SIG-M5 (cell line): ENCODE data around the gene TSEN34.
"Not testable (repeated sequence)": the region's sequence is repeated elsewhere in the genome, so short reads cannot be mapped to it uniquely, and the experiment has no call there.

Experiments used
- DNase-seq: peaks from one replicate; lab custom pipeline; 2025; lab: John Stamatoyannopoulos, UW

The TSEN34 gene

DNA sequence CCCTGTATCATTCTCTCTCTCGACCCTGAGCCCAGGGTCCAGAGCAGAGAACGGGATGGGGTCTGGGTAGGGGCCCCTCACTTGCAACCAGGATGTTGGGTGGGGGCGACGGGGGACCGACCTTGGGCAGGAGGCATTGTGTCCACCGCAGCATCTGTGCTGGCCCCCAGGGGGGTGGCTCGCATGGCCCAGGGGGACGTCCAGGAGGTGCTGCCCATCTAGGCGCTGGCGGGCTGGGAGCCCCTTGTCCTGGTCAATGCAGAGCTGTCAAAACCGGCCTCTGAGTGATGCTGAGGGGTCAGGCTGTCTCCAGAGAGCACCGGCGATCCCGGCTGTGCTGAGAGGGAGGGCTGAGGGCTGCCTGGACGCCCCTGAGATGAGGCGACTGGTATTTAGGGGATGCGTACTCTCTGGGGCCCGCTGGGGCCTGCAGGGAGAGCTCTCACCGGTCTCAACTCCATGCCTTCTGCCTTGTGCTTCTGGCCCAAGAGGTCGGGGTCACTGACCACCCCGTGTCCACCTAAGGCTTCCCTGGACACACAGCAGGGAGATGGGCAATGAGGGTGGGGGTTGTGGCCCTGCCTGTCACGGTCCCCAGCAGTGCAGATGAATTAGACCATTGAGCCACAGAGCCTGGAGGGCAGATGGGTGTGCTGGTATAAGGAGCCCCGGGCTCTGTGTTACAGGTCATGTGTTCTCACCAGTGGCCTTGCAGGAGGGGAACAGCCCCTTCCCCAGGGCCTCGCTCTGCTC is 18.1 kb downstream of the TSEN34 start:
- no peak for DNase-seq

DNA sequence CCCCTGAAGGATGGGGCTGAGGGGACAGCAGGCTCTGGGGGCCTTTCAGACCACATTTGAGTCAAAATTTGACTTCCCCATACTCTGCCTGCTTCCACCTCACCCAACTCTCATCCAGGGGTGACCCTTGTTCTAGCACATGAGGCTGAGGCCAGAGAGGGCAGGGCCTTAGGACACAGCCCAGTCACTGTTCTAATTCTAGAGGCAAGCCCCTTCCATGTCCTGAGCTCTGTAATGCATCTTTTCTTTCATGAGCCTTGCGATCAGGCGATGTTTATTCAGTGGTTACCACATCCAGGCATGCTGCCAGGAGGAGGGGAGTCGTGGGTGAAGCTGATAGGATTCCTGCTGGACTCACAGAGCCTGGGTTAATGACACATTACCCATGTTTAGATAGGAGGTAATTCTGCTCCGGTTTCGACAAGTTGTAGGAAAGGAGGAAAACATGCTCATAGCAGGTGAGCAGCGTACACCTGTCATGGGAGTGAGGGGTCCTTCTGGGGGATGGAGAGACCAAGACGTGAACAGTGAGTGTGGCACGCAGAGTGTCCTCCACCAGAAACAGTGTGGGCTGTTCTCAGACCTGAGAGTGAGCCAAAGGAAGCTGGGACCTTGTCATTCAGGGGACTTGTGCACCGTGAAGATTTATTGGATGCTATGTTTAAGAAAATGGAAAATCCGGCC is 18.8 kb downstream of the TSEN34 start:
- DNase-seq = no peak

DNA sequence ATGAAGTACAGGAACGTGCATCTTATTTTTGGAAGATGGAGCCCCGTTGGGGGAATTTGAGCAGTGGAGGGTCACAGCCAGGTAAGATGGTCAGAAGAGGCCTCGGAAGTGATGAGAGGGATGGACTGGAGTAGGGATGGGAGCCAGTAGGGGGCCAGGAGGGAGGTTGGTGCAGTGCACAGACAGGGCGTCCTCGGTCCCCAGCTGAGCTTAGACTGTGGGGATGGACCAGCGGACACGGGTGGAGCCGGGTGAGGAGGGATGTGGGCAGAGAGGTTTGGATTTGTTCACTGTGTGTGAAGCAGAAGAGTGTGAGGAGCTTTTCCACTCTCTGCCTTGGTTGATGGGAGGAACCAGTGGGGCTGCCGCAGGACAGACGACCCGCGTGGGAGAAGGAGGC is 20.1 kb downstream of the TSEN34 start:
- no peak for DNase-seq

DNA sequence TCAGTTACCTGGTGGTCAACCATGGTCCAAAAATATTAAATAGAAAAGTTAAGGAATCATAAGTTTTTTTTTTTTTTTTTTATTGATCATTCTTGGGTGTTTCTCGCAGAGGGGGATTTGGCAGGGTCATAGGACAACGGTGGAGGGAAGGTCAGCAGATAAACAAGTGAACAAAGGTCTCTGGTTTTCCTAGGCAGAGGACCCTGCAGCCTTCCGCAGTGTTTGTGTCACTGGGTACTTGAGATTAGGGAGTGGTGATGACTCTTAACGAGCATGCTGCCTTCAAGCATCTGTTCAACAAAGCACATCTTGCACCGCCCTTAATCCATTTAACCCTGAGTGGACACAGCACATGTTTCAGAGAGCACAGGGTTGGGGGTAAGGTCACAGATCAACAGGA is 23.1 kb downstream of the TSEN34 start:
- DNase-seq = not testable (repeated sequence)

DNA sequence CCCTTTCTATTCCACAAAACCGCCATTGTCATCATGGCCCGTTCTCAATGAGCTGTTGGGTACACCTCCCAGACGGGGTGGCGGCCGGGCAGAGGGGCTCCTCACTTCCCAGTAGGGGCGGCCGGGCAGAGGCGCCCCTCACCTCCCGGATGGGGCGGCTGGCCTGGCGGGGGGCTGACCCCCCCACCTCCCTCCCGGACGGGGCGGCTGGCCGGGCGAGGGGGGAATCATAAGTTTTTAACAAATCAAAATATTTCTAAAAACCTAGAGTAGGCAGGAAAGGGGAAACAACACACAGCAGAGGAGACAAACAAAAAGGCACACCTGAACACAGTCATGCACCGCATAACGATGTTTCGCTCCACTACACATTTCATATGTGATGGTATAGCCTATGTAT is 23.6 kb downstream of the TSEN34 start:
- not testable (repeated sequence) for DNase-seq

DNA sequence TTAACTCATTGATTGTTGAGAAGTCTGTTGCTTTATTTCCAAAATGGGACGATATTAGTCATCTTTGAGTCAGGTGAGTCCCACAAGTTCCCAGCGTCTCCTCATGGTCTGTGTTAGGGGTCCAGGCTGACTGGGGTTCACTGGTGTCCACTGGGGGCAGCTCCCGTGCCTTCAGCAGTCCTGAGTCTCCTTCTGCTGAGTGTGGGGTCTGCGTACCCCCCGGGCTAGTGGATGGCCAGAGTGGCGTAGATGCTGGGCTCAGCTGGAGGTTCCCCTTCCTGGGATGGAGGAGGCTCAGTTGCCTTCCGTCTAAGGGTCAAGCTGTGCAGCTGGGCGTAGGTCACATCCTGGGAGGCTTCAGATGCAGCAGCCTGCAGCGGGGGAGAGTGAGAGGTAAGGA is 25.8 kb downstream of the TSEN34 start:
- no peak for DNase-seq

DNA sequence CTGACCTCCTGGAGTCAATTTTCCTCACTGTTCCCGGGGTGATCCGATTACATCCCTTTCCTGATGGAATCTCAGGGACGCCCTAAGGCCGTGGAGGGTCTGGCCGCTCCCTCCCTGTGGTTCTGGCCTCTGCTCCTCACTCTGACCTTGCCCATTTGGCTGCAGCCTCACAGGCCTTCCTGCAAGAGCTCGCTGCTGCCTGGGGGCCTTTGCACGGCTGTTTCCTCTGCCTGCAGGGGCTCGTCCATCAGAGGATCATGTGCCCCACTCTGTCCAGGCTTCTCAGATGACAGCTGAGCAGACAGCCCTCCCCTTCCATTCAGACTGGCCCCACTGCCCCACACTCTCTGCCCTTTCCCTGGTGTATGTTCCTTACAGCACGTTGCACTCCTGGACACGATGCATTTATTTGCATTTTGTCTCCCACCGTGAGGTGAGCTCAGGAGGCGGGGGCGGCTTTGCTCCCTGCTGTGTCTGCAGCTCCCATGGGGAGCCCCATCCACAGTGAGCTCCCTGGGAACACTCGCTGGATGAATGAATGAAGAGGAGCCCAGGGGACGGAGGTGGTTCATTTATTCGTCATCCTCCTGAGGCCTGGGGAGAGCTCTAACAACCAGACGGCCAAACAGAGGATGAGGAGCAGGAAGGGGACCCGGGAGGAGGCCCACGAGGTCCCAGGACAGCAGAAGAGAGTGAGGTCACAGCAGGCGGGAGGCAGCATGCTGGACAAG is 26.6 kb downstream of the TSEN34 start:
- DNase-seq = not testable (repeated sequence)

DNA sequence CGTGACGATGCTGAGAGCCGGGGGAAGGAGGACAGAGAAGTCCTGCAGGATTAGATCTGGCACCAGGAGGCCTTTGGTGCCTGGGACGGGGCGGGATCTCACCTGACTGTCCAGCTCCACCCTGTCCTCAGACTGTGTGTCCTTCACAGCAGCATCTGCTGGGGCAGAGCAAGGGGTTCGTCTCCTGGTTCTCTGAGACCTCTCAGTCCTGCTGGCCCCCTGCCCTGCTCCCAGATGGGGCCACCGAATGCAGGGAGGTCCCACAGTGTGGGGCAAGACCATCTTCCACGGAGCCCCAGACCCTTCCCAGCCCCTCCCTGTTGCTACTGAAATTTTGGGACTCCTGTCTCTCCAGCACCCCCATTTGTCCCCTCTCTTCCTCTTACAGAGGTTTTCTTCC is 27.2 kb downstream of the TSEN34 start:
- DNase-seq = no peak

DNA sequence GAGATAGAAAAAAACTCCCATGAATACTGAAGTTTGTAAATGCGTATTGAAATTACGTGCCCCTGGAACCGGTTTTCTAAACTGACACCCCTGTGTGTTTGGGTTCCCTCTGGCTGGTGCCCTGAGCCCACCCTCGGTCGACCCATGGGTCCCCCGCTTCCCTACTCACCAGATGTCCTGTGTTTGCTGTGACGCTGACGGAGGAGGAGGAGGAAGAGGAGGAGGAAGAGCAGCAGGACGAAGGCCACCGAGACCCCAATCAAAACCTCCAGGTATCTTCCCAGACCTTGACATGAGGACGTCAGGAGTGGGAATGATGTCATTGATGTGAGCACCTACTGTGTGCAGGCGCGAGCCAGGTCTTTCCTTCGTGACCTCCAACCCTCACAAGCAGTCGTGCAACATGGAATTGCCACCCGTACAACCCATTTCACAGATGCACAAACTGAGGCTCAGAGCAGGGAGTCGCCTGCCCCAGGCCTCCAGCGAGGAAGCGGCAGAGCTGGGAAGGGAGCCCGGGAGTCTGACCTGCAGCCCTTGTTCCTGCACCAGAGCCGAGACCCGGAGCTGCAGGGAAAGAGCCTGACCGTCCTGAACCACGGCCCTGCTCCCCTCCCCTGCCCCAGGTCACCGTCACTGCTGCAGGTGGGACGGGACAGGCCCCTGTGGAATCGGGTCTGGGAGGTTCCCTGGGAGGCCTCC is 28.0 kb downstream of the TSEN34 start:
- no peak for DNase-seq

DNA sequence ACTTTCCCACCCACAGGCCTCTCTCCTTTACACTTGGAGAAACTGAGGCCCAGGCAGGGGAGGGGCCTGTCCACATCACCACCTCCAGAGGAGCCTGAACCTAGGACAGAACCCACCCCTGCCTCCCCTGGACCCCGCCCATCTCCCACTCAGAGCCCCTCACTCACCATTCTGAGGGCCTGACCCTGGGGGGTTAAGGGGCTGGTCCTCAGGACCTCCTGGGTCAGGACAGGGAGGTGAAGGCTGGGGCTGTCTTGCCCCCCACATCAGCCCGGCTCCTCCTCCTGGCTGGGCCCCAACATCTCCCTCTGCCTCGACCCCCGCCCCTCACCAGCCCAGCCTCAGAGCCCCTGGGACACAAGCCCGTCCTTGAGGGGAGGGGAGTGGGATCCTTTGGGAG is 28.6 kb downstream of the TSEN34 start:
- DNase-seq = not testable (repeated sequence)

DNA sequence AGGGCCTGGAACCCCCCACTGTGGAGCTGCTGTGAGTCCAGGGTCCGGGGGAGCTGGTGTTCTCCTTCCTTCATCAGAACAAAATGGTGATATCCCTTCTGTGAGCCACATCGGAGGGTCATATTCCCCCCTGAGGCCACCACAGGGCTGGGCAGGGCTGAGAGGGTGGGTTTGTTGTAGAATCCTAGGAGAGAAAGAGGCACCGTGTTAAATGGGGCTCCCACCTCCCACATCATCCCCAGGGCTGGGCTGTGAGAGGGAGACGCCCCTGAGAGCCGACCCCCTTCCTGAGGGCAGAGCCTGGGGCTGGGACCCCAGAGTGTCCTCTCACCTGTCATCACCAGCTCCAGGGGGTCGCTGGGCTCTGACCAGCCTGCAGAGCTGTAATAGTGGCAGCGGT is 30.8 kb downstream of the TSEN34 start:
- DNase-seq = not testable (repeated sequence)

DNA sequence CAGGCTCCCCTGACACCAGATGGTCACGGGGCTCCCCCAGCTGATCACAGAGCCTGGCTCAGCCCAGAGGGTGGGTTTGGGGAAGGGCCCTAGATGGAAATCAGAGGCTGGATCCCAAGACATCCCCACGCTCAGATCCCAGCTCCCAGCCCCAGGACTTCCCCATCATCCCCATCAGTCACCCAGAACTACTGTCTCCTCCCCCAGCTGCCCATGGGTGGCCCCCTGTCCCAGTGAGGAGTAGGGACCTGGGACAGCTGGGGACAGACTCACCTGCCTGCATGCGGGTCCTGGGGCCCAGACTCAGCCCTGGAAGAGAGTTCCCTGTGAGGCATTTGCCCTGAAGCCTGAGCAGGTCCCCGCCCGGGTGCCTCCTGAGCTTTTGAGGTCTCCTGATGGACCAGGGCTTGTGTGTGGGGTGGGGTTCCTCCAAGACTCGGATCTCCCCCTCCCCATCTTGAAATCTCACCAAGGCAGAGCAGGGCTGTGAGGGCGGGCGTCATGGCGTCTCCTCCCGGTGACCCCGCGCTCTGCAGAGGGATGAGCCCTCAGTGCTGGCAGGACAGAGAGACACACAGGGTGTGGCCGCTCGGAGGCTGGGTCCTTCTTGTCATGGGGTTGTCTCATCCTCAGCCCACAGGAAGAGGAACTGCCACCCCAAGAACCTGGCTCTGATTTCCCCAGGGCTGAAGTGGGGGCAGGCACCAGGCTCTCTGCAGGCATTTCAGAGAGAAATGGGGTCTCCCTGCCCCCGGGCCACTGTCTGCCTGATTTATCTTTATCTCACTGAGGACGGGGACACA is 31.6 kb downstream of the TSEN34 start, which contains the start of gene LILRB3:
TSS of gene LILRB3 (minus strand) at position 534 of the 803 bp plus-strand sequence. CDS start at position 503, 31 bp downstream.
- not testable (repeated sequence) for DNase-seq

DNA sequence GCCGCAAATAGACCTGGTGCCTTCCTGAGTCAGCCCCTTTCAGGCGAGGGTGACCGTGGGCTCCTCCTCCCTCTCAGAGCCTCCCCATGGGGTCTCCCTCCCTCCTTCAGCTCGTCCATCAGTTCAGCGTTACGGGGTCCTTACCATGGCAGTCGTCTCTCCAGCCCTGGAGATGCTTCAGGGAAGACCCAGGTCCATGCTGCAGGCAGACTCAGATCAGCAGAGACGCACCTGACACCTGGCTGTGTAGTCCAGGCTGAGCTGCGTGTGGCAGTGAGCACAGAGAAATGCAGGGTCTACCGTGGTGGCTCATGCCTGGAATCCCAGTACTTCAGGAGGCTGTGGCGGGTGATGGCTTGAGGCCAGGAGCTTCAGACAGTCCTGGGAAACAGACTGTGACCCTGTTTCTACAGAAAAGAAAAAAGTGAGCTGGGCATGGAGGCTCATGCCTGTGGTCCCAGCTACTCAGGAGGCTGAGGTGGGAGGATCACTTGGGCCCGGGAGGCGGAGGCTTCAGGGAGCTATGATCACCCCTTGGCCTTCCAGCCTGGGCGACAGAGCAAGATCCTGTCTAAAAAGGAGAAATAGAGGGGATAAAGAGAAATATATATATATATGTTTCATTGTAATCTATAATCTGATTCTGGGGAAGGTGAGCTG is 32.3 kb downstream of the TSEN34 start:
- not testable (repeated sequence) for DNase-seq

DNA sequence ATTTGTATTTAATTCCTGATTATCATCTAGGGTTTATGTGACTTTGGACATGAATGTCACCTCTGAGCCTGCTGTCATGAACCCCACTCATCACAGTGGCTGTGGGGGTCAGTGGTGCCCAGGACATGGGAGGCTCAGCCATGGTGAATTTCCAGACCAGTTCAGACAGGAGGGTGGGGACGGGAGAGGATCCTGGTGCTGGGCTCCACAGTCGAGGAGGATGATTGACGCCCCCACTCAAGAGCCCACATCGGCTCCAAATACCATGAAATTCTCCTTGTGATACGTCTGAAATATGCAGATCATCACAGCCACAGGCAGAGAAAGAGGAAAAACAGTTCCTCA is 32.8 kb downstream of the TSEN34 start:
- not testable (repeated sequence) for DNase-seq

DNA sequence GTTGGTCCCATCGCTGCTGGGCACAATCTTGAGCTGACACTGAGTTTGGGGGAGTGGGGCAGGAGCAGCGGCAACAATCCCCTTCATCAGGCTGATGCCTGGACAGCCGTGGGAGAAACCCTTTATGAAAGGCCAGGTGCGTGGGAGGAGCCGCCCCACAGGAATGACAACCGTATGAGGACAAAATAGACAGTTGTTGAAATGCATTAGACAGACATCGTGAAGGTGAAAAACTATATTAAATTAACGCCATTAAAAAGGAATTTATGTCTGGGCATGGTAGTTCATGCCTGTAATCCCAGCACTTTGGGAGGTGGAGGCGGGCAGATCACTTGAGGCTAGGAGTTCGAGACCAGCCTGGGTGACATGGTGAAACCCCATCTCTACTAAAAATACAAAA is 33.5 kb downstream of the TSEN34 start:
- DNase-seq = not testable (repeated sequence)

DNA sequence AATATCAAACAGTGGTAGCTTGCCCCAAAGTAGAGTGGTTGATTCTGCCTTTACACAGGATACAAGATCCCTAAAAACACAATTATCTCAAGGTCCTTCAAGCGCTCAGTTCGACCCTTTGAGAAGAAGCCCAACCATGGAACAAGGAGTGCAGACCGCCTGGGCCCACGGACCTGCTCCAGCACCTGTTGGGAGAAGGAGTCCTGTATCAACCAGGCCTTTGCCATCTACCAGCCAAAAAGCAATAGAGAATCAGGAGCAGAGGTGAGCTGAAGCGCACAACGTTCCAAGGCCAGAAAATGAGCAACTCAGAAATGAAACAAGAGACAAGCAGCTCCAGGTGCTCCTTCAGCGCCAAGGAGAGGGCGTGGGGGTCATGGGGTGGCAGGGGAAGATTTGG is 38.0 kb downstream of the TSEN34 start:
- no peak for DNase-seq

DNA sequence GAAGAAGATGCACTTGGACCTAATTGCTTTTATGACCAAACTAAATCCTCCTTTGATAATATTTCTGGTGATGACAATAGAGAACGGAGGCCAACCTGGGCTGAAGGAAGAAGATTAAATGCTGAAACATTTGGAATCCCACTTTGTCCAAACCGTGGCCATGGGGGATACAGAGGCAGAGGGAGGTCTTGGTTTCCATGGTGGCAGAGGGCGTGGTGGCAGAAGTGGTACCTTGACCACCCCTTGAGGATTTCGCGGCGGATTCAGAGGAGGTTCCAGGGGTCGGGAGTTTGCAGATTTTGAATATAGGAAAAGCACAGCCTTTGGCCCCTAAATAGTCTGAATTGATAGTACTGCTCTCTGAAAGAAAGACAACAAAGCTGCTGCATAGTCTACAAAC is 38.9 kb downstream of the TSEN34 start:
- no peak for DNase-seq

DNA sequence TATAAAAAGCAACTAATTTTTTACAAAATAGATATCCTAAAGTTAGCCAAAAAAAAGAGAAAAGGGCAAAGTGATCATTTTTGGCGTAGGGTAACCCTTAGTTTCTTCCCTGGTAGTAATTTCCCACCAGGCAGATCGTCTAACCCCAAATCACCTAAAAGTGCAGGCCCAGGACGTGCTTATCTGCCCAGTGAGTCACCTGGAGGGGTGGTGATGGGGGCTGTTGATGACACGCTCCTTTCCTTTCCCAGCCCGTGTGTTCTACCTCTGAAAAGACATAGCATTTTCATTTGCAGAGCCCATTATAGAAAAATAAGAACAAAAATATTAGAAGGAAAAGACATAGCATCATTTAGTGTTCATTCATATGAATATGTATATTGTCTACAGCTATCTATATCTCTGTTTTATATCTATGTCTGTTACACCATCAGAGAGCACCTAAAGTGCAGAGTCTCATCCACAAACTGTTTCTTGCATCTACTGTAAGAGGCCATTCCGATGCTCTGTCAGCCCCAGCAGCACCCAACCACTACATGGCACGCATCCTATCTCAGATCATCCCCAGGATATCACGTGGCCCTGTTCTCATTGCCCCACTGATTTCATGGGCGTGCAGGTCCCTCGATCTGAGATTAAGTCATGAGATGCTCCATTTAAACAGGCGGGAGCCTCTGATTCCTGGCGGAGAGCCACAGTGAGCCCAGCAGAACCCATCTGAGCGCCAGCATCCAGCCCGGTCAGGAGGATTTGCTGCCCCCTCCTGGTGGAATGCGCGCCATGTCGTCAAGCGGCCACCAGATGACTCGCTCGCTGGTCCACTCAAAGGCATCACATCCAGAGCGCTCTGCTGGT is 40.2 kb downstream of the TSEN34 start:
- DNase-seq = no peak

DNA sequence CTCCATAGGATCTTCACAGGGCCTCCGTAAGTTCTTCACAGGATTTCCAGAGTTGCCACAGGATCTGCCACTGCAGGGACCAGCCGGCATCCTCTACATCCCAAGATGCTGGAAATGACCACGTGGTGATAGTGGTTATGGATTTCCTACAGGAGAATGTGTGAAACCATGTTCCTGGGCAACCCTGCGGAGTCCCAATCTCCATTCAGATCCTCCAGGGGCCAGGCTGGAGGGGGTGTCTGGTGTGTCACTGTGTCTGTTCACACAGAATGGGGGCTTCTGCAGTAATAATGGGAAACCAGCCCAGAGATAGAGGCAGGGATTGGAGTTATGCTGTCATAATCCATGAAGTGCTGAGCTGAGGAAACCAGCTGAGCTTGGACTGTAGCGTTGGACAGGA is 42.8 kb downstream of the TSEN34 start:
- no peak for DNase-seq
